Stimulated activated CD8-positive, alpha-beta memory T cell treated with anti-CD3 and anti-CD28 coated beads, Interleukin-7, amount 100 ng/mL, for 24 hours (primary cell): ENCODE measurements around the gene RPS19BP1.

Source experiments
- DNase-seq: peaks from one replicate; pipeline ENCODE4 v3.0.0-alpha.2; 2020; ENCODE audit warnings: low read depth

The RPS19BP1 gene

GRCh38 chr22:39490135-39490798 lies 42.3 kb downstream of the RPS19BP1 start:
- DNase-seq: peak; percentile 53

- DNase-seq: no peak
Measured at GRCh38 chr22:39489094-39490068, 43.2 kb downstream of the RPS19BP1 start.

GRCh38 chr22:39488563-39489083 lies 43.9 kb downstream of the RPS19BP1 start:
- DNase-seq: no peak

DNA sequence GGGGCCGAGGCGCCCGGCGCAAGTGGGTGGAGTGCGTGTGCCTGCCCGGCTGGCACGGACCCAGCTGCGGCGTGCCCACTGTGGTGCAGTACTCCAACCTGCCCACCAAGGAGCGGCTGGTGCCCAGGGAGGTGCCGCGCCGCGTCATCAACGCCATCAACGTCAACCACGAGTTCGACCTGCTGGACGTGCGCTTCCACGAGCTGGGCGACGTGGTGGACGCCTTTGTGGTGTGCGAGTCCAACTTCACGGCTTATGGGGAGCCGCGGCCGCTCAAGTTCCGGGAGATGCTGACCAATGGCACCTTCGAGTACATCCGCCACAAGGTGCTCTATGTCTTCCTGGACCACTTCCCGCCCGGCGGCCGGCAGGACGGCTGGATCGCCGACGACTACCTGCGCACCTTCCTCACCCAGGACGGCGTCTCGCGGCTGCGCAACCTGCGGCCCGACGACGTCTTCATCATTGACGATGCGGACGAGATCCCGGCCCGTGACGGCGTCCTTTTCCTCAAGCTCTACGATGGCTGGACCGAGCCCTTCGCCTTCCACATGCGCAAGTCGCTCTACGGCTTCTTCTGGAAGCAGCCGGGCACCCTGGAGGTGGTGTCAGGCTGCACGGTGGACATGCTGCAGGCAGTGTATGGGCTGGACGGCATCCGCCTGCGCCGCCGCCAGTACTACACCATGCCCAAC lies 44.6 kb downstream of the RPS19BP1 start:
- no peak for DNase-seq

DNA sequence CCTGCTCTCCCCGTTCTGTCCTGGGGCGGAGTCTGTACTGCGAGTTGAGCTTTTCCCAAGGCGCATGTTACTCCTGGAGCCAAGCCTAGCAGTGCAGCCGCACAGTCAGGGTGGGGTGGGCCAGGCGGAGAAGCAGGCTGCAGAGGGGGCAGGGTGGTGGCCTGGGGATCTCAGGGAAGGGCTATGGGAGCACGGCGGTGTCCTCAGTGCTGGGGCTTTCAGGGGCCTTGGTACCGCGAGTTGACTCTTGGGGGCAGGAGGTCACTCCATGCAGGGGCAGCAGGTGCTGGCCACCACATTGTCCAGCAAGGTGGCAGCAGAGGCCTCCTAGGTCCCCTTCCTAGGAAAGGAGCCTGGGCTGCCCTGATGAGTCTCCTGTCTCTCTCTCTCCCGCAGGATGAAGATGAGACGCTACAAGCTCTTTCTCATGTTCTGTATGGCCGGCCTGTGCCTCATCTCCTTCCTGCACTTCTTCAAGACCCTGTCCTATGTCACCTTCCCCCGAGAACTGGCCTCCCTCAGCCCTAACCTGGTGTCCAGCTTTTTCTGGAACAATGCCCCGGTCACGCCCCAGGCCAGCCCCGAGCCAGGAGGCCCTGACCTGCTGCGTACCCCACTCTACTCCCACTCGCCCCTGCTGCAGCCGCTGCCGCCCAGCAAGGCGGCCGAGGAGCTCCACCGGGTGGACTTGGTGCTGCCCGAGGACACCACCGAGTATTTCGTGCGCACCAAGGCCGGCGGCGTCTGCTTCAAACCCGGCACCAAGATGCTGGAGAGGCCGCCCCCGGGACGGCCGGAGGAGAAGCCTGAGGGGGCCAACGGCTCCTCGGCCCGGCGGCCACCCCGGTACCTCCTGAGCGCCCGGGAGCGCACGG lies 45.4 kb downstream of the RPS19BP1 start:
- DNase-seq: no peak

- no peak for DNase-seq
Measured at GRCh38 chr22:39482768-39483167, 49.8 kb downstream of the RPS19BP1 start.

DNA sequence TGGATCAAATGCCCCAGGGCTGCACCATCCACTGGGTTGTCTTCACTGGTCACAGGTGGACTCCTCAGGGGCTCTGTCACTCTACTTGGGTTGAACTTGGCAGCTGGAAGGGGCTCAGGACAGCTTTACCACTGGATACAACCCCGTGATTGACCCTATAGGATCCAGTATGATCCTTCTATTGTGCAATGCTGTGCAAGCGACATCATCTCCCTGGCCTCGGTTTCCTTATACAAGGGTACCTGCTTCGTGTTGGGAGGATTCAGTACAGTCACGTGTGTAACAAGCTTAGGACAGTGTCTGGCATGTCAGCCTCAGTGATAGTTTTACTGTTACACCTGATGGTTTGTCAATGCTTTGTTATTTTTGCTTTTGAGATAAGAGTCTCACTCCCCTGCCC lies 51.0 kb downstream of the RPS19BP1 start:
- DNase-seq: no peak

- DNase-seq: no peak
Measured at GRCh38 chr22:39481054-39481453, 51.5 kb downstream of the RPS19BP1 start.

- DNase-seq: no peak
Measured at GRCh38 chr22:39480557-39480956, 52.0 kb downstream of the RPS19BP1 start.

DNA sequence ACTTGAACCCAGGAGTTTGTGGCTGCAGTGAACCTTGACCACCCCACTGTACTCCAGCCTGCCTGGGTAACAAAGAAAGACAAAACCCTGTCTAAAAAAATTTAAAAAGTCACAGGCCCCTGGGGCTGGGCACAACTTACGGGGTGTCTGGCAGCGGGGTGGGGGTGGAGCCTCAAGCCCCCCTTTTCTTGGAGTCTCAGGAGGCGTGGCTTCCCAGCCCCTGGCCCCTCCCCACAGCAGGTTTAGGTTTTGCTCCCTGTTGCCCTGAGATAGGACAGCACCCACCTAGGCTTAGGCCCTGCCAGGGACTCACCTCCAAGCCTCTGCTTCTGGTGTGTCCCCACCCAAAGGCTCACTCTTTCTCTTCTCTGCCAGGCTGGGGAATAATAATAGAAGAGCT lies 53.3 kb downstream of the RPS19BP1 start:
- DNase-seq: no peak
